ENCODE measurements around the gene PRMT7.

The PRMT7 gene

DNA sequence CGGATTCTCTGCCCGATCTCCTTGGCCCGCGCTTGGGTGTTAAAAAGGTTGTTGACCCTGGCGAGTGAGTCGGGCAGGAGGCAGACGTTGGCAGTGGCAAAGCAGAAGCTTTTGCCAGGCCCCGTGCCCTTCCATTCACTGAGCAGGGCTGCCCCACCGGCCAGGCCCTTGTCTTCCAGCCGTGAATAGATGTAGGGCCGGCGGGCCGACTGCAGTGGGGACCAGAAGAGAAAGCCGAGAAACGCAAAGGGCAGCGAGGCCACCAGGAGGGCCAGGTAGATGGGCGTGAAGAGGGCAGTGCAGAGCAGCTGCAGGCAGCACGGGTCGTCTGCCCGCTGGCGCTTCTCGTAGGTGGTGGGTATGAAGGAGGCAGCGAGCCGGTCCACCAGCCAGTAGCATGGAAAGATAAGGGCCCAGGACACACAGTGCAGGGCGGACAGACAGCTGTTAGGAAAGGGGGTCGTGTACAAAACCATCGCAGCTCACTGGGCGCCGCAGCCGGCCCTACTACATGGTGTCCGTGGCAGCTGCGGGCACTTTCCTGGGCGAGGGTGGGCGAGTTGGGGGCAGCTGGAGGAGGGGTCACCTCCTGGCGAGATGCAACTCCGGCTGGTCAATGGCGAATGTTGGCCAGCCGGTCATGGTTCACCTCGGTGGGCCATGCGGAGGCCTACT lies 61.0 kb downstream of the PRMT7 start:
- Histone ChIP-seq H3K4me1 (ENCODE audit: control insufficient read depth, insufficient read depth, low read length) (peaks cover 31% of the 10 kb centered on the region), H3K9me3 (ENCODE audit: control insufficient read depth, low read length) (no peaks in the 10 kb centered on the region), H3K4me3 (ENCODE audit: low read length) (no peak overlapping the region), H3K9ac (ENCODE audit: low read length) (no peak overlapping the region), H3K36me3 (ENCODE audit: control insufficient read depth, insufficient read depth, low read length) (no peaks in the 10 kb centered on the region), H3K27me3 (ENCODE audit: control insufficient read depth, insufficient read depth, low read length) (no peaks in the 10 kb centered on the region)

DNA sequence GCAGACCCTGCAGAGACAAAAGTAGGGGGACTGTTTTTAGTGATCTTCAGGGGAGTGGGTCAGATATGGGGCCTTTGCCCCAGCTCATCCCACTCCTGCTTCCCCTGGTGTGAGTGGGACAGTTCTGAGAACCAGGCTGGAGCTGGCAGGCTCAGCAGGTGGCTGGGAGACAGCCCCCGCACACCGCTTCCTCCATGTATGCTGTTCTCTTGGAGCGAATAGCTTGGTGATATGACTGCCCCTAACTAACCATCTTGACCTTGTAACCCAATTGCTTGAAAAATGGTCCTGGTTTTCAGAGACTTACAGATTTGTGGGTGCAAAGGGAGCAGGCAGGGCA lies 61.5 kb downstream of the PRMT7 start:
- Histone ChIP-seq H3K27me3 (ENCODE audit: control insufficient read depth, insufficient read depth, low read length) (no peaks in the 10 kb centered on the region), H3K9me3 (ENCODE audit: control insufficient read depth, low read length) (no peaks in the 10 kb centered on the region), H3K4me1 (ENCODE audit: control insufficient read depth, insufficient read depth, low read length) (peaks cover 33% of the 10 kb centered on the region), H3K36me3 (ENCODE audit: control insufficient read depth, insufficient read depth, low read length) (no peaks in the 10 kb centered on the region), H3K4me3 (ENCODE audit: low read length) (no peak overlapping the region), H3K9ac (ENCODE audit: low read length) (no peak overlapping the region)

DNA sequence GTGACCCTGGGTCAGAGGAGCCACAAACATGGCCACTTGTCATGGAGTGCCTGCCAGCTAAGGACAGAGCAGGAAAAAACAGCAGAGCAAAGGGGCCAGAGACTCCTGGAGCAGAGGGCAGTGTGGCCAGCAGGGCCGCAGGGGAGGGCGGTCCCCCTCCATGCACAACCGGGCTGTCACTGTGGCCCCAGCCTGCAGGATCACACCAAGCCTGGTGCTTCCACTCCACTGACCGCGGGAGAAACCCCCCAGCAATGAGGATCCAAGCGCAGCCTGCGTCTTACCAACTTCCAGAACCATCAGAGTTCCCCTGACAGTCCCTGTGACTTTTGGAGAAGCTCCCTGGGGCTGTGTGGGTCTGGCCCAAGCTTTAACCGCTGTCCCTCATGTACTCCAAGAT lies 62.0 kb downstream of the PRMT7 start:
- Histone ChIP-seq H3K4me3 (ENCODE audit: low read length) (no peak overlapping the region), H3K36me3 (ENCODE audit: control insufficient read depth, insufficient read depth, low read length) (no peaks in the 10 kb centered on the region), H3K27me3 (ENCODE audit: control insufficient read depth, insufficient read depth, low read length) (no peaks in the 10 kb centered on the region), H3K9ac (ENCODE audit: low read length) (no peak overlapping the region), H3K9me3 (ENCODE audit: control insufficient read depth, low read length) (no peaks in the 10 kb centered on the region), H3K4me1 (ENCODE audit: control insufficient read depth, insufficient read depth, low read length) (peaks cover 37% of the 10 kb centered on the region)

DNA sequence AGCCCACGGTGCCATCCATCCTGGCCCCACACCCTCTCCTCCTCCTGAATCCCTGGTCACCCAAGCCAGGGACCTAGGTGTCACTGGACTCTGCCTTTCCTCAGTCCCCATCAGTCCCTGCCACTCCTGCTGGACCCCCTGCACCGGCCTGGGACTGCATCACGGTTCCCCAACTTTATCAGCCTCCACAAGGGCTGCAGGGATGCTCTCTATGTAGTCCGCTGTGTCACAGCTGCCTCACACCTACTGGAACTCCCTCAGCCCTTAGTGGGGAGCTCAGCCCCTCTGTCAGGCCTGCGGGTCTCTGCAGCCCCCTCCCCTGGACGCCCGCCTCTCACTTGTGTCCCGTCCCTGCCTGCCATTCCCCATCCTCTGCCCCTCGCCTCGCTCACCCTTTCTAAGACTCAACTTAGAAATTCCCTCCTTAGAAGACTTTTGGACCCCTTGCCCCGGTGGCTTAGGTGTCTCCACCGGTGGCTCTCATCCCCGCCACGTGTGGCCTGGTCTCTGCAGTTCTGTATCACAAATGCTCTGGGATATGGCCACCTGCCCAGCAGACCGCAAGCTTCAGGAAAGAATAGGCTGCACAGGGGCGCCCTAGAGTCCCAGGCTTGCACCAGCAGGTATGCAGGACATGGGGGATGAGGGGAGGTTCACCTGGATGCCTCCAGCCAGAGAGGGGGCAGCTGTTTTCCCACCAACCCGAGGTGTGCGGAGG lies 62.9 kb downstream of the PRMT7 start:
- peaks cover 46% of the 10 kb centered on the region for H3K4me1 ChIP-seq (ENCODE audit: control insufficient read depth, insufficient read depth, low read length)
- H3K36me3 ChIP-seq (ENCODE audit: control insufficient read depth, insufficient read depth, low read length): no peaks in the 10 kb centered on the region
- no peak overlapping the region for H3K9ac ChIP-seq (ENCODE audit: low read length)

DNA sequence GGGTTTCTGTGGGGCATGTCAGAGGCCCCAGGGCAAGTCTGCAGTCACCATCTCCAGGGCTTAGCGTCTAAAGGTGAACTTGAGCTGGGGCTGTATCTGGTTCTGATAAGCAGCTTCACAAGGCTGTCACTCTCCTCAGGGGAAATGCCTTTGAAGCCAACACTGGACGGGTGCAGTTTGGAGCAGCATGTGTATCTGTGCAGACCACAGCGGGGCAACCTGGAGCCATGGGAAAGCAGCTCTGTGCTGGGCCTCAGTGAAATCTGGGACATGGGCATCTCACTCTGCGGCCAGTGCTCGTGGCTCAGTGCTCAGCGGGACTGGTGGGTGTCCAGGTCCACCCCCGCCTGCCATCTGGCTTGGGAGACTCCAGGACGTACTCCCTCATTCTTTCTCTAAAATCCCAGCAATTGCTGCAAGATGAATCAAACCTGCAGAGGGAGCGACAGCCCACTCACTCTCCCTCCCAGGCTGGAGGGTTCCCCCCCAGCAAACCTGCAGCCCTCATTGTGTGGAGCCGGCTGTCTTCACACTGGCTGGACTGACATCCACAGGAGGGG lies 63.5 kb downstream of the PRMT7 start:
- Histone ChIP-seq H3K27me3 (ENCODE audit: control insufficient read depth, insufficient read depth, low read length) (no peaks in the 10 kb centered on the region), H3K4me3 (ENCODE audit: low read length) (no peak overlapping the region), H3K9ac (ENCODE audit: low read length) (no peak overlapping the region), H3K4me1 (ENCODE audit: control insufficient read depth, insufficient read depth, low read length) (peaks cover 52% of the 10 kb centered on the region), H3K9me3 (ENCODE audit: control insufficient read depth, low read length) (no peaks in the 10 kb centered on the region), H3K36me3 (ENCODE audit: control insufficient read depth, insufficient read depth, low read length) (no peaks in the 10 kb centered on the region)

More for the DNA sequence above, 62.9 kb downstream of the PRMT7 start:
- Histone ChIP-seq H3K4me3 (ENCODE audit: low read length) (no peak overlapping the region), H3K9me3 (ENCODE audit: control insufficient read depth, low read length) (no peaks in the 10 kb centered on the region), H3K27me3 (ENCODE audit: control insufficient read depth, insufficient read depth, low read length) (no peaks in the 10 kb centered on the region)

DNA sequence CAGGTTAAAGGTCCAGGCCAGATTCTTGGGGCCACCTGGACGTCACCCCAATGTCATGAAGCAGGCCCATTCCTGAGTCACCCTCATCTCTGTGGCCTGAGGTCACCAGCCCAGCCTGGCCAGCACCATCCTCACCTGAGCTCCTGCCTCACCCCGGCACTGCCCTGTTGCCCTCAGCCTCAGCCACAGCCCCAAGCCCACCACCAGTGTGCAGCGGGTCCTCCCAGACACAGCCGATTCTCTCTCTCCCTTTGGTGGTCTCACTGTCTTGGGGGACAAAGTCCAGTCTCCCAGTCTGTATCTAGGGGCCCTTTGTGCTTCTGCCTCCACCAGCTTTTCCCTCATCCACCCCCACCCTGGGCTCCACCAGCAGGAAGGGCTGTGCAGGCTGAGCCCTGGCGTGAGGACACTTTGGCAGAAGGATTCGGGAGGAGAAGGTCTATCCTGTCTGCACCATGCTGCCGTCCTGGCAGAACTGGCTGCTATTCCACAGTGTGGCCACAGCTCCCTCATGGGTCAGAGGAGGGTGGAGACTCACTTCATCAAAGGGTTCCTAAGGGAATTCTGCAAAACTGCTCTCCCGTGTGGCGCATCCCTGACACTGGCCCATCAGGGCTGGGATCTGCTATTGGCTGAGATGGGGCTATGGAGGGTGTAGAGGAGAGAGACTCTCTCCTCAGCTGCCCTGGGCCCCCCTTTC lies 64.3 kb downstream of the PRMT7 start:
- H3K27me3 ChIP-seq (ENCODE audit: control insufficient read depth, insufficient read depth, low read length): no peaks in the 10 kb centered on the region
- H3K36me3 ChIP-seq (ENCODE audit: control insufficient read depth, insufficient read depth, low read length): no peaks in the 10 kb centered on the region
- H3K4me3 ChIP-seq (ENCODE audit: low read length): no peak overlapping the region
- peaks cover 58% of the 10 kb centered on the region for H3K4me1 ChIP-seq (ENCODE audit: control insufficient read depth, insufficient read depth, low read length)
- H3K9me3 ChIP-seq (ENCODE audit: control insufficient read depth, low read length): no peaks in the 10 kb centered on the region
- no peak overlapping the region for H3K9ac ChIP-seq (ENCODE audit: low read length)

DNA sequence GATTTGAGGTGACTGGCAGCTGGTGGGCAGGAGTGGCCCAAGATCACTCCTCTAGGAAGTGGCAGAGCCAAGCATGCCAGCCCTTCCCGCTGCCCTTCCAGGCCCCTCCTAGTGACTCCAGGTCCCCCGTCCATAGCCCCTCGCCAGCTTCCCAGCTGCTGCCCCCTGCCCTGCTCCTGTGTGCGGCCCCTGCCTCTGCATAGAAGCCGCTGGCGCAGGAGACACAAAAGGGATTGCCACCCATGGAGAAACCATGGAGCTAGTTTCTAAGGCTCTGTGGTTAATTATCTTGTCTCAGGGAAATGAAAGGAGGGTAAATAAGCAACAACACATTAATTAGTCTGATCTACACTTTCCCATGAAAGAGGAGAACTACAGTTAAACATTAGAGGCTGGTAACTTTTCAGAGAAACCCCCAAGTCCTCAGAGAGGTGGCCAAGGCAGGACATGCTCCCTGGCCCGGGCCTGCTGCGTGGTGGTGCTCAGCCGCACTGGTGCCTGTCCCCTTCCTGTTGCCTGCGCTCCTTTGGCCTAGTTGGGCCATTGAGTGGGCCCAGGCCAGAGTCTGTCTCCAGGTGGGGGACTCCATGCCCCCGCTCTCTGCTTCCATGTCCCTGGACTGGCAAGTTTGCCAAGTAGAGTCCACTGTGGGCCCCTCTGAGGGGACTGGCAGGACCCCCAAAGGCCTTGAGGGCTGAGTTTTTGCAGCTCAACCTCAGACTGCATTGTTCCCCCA lies 65.2 kb downstream of the PRMT7 start:
- Histone ChIP-seq H3K36me3 (ENCODE audit: control insufficient read depth, insufficient read depth, low read length) (peaks cover under 1% of the 10 kb centered on the region), H3K9me3 (ENCODE audit: control insufficient read depth, low read length) (no peaks in the 10 kb centered on the region), H3K4me3 (ENCODE audit: low read length) (no peak overlapping the region), H3K9ac (ENCODE audit: low read length) (no peak overlapping the region), H3K4me1 (ENCODE audit: control insufficient read depth, insufficient read depth, low read length) (peaks cover 64% of the 10 kb centered on the region), H3K27me3 (ENCODE audit: control insufficient read depth, insufficient read depth, low read length) (no peaks in the 10 kb centered on the region)

DNA sequence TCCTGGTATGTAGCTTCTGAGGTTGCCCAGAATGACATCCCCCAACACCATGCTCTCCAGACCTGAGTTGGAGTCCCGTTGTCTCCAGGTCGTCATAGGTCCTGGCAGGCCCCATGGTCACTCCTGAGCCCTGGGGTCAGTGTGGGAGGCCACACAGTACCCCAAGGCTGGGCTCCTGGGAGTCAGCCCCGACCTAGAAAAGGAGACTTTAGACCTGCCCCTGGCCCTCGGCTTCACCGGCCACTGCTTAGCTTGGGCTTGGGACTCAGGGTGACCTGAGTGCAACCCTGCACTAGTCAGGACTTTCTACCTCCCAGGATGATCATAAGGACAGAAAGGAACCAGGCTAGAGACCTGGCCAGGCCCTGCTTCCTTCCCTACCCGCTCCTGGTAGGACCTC lies 65.8 kb downstream of the PRMT7 start:
- Histone ChIP-seq H3K36me3 (ENCODE audit: control insufficient read depth, insufficient read depth, low read length) (peaks cover 7% of the 10 kb centered on the region), H3K9me3 (ENCODE audit: control insufficient read depth, low read length) (no peaks in the 10 kb centered on the region), H3K4me3 (ENCODE audit: low read length) (no peak overlapping the region)

DNA sequence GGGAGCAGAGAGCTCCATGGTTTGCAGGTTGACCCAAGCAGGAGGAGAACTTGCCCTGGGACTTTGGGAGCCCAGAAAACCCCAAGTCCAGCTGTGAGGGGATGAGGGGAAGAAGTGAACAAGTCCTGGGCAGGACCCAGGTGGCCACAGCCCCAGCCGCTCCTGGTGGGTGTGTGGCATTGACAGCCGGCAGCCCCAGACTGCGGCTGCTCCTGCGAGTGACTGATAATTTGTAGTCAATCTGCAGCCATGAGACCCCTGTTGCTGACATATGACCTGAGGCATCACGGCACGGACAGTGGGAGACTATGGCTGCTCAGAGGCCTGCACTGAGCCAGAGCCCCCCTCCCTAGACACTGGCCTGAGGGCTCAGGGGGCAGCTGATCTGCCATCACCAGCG lies 66.4 kb downstream of the PRMT7 start:
- no peaks in the 10 kb centered on the region for H3K9me3 ChIP-seq (ENCODE audit: control insufficient read depth, low read length)
- H3K4me1 ChIP-seq (ENCODE audit: control insufficient read depth, insufficient read depth, low read length): peaks cover 75% of the 10 kb centered on the region
- H3K27me3 ChIP-seq (ENCODE audit: control insufficient read depth, insufficient read depth, low read length): no peaks in the 10 kb centered on the region
- H3K4me3 ChIP-seq (ENCODE audit: low read length): no peak overlapping the region
- no peak overlapping the region for H3K9ac ChIP-seq (ENCODE audit: low read length)
- H3K36me3 ChIP-seq (ENCODE audit: control insufficient read depth, insufficient read depth, low read length): peaks cover 8% of the 10 kb centered on the region

More for the DNA sequence above, 65.8 kb downstream of the PRMT7 start:
- Histone ChIP-seq H3K9ac (ENCODE audit: low read length) (no peak overlapping the region), H3K27me3 (ENCODE audit: control insufficient read depth, insufficient read depth, low read length) (no peaks in the 10 kb centered on the region), H3K4me1 (ENCODE audit: control insufficient read depth, insufficient read depth, low read length) (peaks cover 69% of the 10 kb centered on the region)

DNA sequence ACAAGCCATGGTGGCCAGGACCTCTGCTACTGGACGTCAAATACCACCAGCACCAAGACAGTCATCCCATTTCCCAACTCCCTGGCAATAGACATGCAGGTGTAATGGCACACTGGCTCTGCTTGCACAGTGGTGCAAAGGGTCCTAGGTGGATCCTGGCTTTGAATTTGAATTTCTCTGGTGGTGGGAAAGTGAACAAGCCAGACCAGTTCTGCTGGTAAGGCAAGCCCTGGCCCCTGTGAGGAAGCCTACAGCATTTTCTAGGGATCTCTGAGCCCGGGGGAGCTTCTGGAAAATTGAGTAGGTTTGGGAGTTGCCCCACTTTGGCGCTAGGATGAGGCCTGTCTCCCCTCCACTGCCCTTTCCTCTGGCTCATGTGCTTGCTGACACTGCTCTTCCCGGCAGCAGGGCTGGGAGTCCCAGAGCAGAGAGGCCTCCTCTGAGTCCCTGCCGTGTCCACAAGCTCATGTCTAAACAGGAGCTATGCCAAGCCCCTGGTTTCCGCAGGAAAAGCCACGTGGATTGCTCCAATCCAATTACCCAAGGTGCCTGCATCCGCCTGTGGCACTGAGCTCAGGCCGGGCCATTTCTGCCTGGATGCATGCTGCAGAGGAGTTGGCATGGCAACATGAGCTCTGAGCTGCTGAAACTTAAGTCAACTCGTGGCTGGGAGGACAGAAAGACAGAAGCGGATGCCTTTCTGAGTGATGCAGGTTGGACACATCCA lies 67.0 kb downstream of the PRMT7 start:
- Histone ChIP-seq H3K4me1 (ENCODE audit: control insufficient read depth, insufficient read depth, low read length) (peaks cover 81% of the 10 kb centered on the region), H3K4me3 (ENCODE audit: low read length) (no peak overlapping the region), H3K9me3 (ENCODE audit: control insufficient read depth, low read length) (no peaks in the 10 kb centered on the region), H3K27me3 (ENCODE audit: control insufficient read depth, insufficient read depth, low read length) (no peaks in the 10 kb centered on the region), H3K9ac (ENCODE audit: low read length) (no peak overlapping the region), H3K36me3 (ENCODE audit: control insufficient read depth, insufficient read depth, low read length) (peaks cover 8% of the 10 kb centered on the region)

Data from mucosa of stomach (tissue), 1 donor.